Endothelial cell of umbilical vein (primary cell): ENCODE results near the gene GRID1. TPM values are rescaled to one million over a fixed set of nuclear protein-coding genes. Genes with fewer than 3 reads are reported as not detected.

Experiments used
- BruUV-seq: library from RNA; stranded (reverse); fragments of 400-500 nt; replicated peaks from 2 replicates; lab custom pipeline; 2021; lab: Mats Ljungman, UMichigan
- CTCF ChIA-PET: fragments of 300-600, 350-600 bp; sonication (Branson Sonifier 250); formaldehyde crosslinking; loops from one replicate; lab custom pipeline; 2021; ENCODE audit warnings: antibody characterized with exemption, inconsistent platforms; lab: Charles Lee
- POLR2A ChIA-PET: fragments of 300-600, 350-600 bp; sonication (Branson Sonifier 250); formaldehyde crosslinking; loops from one replicate; lab custom pipeline; 2021; ENCODE audit warnings: antibody characterized with exemption, inconsistent platforms; lab: Charles Lee
- DNase-seq: peaks from one replicate; pipeline ENCODE4 v3.0.0-alpha.2; 2011; ENCODE audit warnings: low read depth, low spot score
- FAIRE-seq: peaks from 2 replicates; lab custom pipeline; 2011; peaks lifted over from hg19 to GRCh38; lab: Jason Lieb, UNC
- H2AFZ ChIP-seq: 2 replicates; pipeline ENCODE4 v1.6.0; 2012; ENCODE audit warnings: low read depth, low read length, control low read depth, inconsistent platforms
- H3K27ac ChIP-seq: 2 replicates; pipeline ENCODE4 v1.5.1; 2011; ENCODE audit warnings: low read depth, mild to moderate bottlenecking, control low read depth, low read length, moderate library complexity; ENCODE audit not compliant: insufficient read depth
- H3K27me3 ChIP-seq, 2 experiments: 2 replicates each; pipeline versions ENCODE4 v1.6.0 to v1.6.1; 2011; ENCODE audit warnings: low read length in 2 of 2, mixed read lengths in 1 of 2; ENCODE audit not compliant: control insufficient read depth in 2 of 2, insufficient read depth in 2 of 2
- H3K36me3 ChIP-seq, 2 experiments: 2 replicates in 1 of 2; 3 replicates in 1 of 2; pipeline ENCODE4 v1.5.1; 2011; ENCODE audit warnings: low read length in 2 of 2, mild to moderate bottlenecking in 1 of 2, moderate library complexity in 1 of 2; ENCODE audit not compliant: control insufficient read depth in 2 of 2, insufficient read depth in 2 of 2; ENCODE audit errors: extremely low read depth in 1 of 2
- H3K4me1 ChIP-seq: 3 replicates; pipeline ENCODE4 v1.5.1; 2011; ENCODE audit warnings: mild to moderate bottlenecking, low read length; ENCODE audit not compliant: control insufficient read depth, insufficient read depth; ENCODE audit errors: extremely low read depth
- H3K4me2 ChIP-seq: 2 replicates; pipeline ENCODE4 v1.6.1; 2011; ENCODE audit warnings: low read length, control low read depth, mixed read lengths; ENCODE audit not compliant: insufficient read depth
- H3K4me3 ChIP-seq, 3 experiments: fragments of 200-600 bp in 1 of 3; sonication (generic), shearing (Covaris generic) in 1 of 3; replicated peaks in 1 of 3; 2 replicates each; pipeline ENCODE4 v1.5.1; 2011 to 2016; ENCODE audit warnings: control low read depth in 3 of 3, low read length in 3 of 3, mild to moderate bottlenecking in 2 of 3, inconsistent platforms in 1 of 3, low read depth in 1 of 3, moderate library complexity in 1 of 3; ENCODE audit not compliant: insufficient read depth in 1 of 3
- H3K79me2 ChIP-seq: 2 replicates; pipeline ENCODE4 v1.6.0; 2012; ENCODE audit warnings: low read length, inconsistent platforms; ENCODE audit not compliant: control insufficient read depth, insufficient read depth
- H3K9ac ChIP-seq: replicated peaks from 2 replicates; pipeline ENCODE3; 2011; ENCODE audit warnings: low read length, control low read depth; ENCODE audit not compliant: insufficient read depth; ENCODE audit errors: extremely low read depth
- H3K9me1 ChIP-seq: replicated peaks from 3 replicates; pipeline ENCODE4 v1.6.0; 2011; ENCODE audit warnings: mild to moderate bottlenecking, low read length; ENCODE audit not compliant: control insufficient read depth, insufficient read depth; ENCODE audit errors: extremely low read depth
- H3K9me3 ChIP-seq: replicated peaks from 2 replicates; pipeline ENCODE4 v1.5.1; 2012; ENCODE audit warnings: low read length, inconsistent platforms; ENCODE audit not compliant: control insufficient read depth, insufficient read depth
- H4K20me1 ChIP-seq: replicated peaks from 2 replicates; pipeline ENCODE3; 2011; ENCODE audit warnings: mild to moderate bottlenecking, low read length; ENCODE audit not compliant: control insufficient read depth, insufficient read depth; ENCODE audit errors: extremely low read depth
- EZH2 ChIP-seq: IDR thresholded peaks from 2 replicates; pipeline ENCODE4 v1.6.1; 2012; ENCODE audit warnings: borderline replicate concordance, low read depth, mild to moderate bottlenecking, moderate library complexity, low read length, inconsistent platforms; ENCODE audit not compliant: severe bottlenecking
- FOS ChIP-seq: IDR thresholded peaks from 2 replicates; pipeline ENCODE4 v1.6.1; 2011; ENCODE audit warnings: mild to moderate bottlenecking, low read length, moderate library complexity, borderline replicate concordance; ENCODE audit not compliant: insufficient read depth
- GATA2 ChIP-seq: IDR thresholded peaks from 2 replicates; pipeline ENCODE4 v1.7.0; 2011; ENCODE audit warnings: low read depth, mild to moderate bottlenecking, moderate library complexity, mixed read lengths, low read length; ENCODE audit not compliant: insufficient read length, insufficient read depth
- JUN ChIP-seq: IDR thresholded peaks from 2 replicates; pipeline ENCODE4 v1.6.1; 2011; ENCODE audit warnings: borderline replicate concordance, low read depth; ENCODE audit not compliant: insufficient read length, insufficient read depth
- MYC ChIP-seq: IDR thresholded peaks from one replicate; pipeline ENCODE4 v1.6.1; 2011; ENCODE audit warnings: mild to moderate bottlenecking, low read depth, low read length
- POLR2A ChIP-seq: IDR thresholded peaks from 2 replicates; pipeline ENCODE4 v1.6.1; 2012; ENCODE audit warnings: low read depth, mild to moderate bottlenecking, control low read depth, low read length
- POLR2AphosphoS5 ChIP-seq: IDR thresholded peaks from 2 replicates; pipeline ENCODE4 v1.6.1; 2012; ENCODE audit warnings: low read depth, mild to moderate bottlenecking, control low read depth, low read length, moderate library complexity; ENCODE audit not compliant: insufficient read depth
- dilution Hi-C: fragments of 300-500 bp; cut with MboI; formaldehyde crosslinking; loops from one replicate; pipeline ENCODE4 v1.15.0; 2019; ENCODE audit warnings: low sequenced_read_pairs; ENCODE audit not compliant: extremely low pct_ligation_motif_present
- intact Hi-C: fragments of 100-400 bp; cut with micrococcal nuclease; formaldehyde crosslinking; loops from one replicate; pipeline ENCODE4 v1.10.0; 2022
- polyA plus RNA-seq, 4 experiments: library from polyadenylated mRNA; depleted of rRNA in 3 of 4; stranded (reverse) in 3 of 4; unstranded in 1 of 4; fragments of >200 nt; gene quantifications; 2 replicates each; pipeline versions ENCODE4 v1.2.1 to v1.2.3, GENCODE V29; 2011 to 2012; ENCODE audit warnings: missing spikeins in 1 of 4
- total RNA-seq: library from RNA; stranded (reverse); gene quantifications from 2 replicates; pipeline ENCODE4 v1.2.3, GENCODE V29; 2021
- TF ChIP-seq, protein P1 (sequence below), 2 donors: IDR thresholded peaks; 1 replicate in 1 of 2; 2 replicates in 1 of 2; pipeline ENCODE4 v1.5.1; 2011; ENCODE audit warnings: low read length in 2 of 2, mild to moderate bottlenecking in 2 of 2, moderate library complexity in 2 of 2, control low read depth in 1 of 2, inconsistent platforms in 1 of 2, low read depth in 1 of 2; ENCODE audit not compliant: insufficient read depth in 1 of 2; ENCODE audit errors: extremely low read depth in 1 of 2
- TF ChIP-seq, protein P2 (sequence below): IDR thresholded peaks from 2 replicates; pipeline ENCODE4 v1.6.1; 2011; ENCODE audit not compliant: insufficient read depth, insufficient read length

GRID1 gene
- total and polyA plus RNA-seq, 2 donors (not counting 3 experiments of a cell fraction or from before 2014, with no cell fraction given): not detected

DNA sequence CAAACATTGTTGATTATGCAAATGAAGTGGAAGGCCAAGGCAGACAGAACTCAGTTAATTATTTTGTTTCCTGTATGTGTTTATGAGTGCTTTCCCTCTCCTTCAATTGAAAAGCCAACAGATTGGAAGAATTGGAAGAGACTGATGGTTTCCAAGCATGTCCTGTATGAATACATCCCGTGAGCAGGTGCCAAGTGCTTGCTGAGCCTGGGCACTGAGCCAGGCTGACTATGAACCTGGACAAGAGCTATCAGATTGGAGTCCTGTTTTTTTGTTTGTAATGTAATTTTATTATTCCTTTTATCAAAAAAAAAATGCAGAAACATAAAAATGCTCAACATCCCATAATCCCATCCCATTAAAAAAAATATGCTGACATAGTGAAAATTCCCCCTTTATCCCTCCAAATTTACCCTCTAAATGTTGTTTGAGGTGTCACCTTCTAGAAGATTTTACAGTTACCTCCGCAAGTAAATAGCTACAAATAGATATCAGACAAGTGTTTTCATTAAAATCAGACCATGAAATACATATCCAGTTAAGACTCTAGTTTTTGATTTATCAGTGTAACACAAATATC, 449.5 kb downstream of the GRID1 start:
- H3K4me2 ChIP-seq: no peak overlapping the region
- dilution Hi-C loops: no loop called here
- H3K9me3 ChIP-seq: no peaks in the 10 kb centered on the region
- no peaks in the 10 kb centered on the region for H3K79me2 ChIP-seq
- no peaks in the 10 kb centered on the region for H4K20me1 ChIP-seq
- ChIA-PET POLR2A (no interaction called here), CTCF (no interaction called here)
- FAIRE-seq (no peak), DNase-seq (no peak)
- H3K4me3 ChIP-seq: no peak overlapping the region
- H3K9me1 ChIP-seq: no peaks in the 10 kb centered on the region
- TF ChIP-seq MYC (no peak), EZH2 (no peak), GATA2 (no peak), POLR2AphosphoS5 (no peak), FOS (no peak), POLR2A (no peak), JUN (no peak)
- TF ChIP-seq, protein P1, sequence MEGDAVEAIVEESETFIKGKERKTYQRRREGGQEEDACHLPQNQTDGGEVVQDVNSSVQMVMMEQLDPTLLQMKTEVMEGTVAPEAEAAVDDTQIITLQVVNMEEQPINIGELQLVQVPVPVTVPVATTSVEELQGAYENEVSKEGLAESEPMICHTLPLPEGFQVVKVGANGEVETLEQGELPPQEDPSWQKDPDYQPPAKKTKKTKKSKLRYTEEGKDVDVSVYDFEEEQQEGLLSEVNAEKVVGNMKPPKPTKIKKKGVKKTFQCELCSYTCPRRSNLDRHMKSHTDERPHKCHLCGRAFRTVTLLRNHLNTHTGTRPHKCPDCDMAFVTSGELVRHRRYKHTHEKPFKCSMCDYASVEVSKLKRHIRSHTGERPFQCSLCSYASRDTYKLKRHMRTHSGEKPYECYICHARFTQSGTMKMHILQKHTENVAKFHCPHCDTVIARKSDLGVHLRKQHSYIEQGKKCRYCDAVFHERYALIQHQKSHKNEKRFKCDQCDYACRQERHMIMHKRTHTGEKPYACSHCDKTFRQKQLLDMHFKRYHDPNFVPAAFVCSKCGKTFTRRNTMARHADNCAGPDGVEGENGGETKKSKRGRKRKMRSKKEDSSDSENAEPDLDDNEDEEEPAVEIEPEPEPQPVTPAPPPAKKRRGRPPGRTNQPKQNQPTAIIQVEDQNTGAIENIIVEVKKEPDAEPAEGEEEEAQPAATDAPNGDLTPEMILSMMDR (IDR thresholded peaks at IDR 0.05; ENCODE audit: extremely low read depth in 1 of 2, insufficient read depth in 1 of 2, low read depth in 1 of 2, low read length in 2 of 2): no peak
- TF ChIP-seq, protein P2, sequence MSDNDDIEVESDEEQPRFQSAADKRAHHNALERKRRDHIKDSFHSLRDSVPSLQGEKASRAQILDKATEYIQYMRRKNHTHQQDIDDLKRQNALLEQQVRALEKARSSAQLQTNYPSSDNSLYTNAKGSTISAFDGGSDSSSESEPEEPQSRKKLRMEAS: no peak
- no peak overlapping the region for H3K9ac ChIP-seq
- H2AFZ ChIP-seq: no peak overlapping the region
- intact Hi-C loops: no loop called here
- H3K27ac ChIP-seq: no peak overlapping the region
- no peaks in the 10 kb centered on the region for H3K27me3 ChIP-seq
- no peaks in the 10 kb centered on the region for H3K4me1 ChIP-seq
- no TSS peak for BruUV-seq
- H3K36me3 ChIP-seq: no peaks in the 10 kb centered on the region
